Middle frontal gyrus (tissue), 1 donor: ENCODE results near the gene USP40.
"Not testable (repeated sequence)": the region's sequence is repeated elsewhere in the genome, so short reads cannot be mapped to it uniquely, and the experiment has no call there.

ENCODE experiments used
- DNase-seq: peaks from one replicate; pipeline ENCODE4 v3.0.0-alpha.2; 2015; ENCODE audit warnings: low spot score; ENCODE audit errors: extremely low spot score

Gene USP40, protein sequence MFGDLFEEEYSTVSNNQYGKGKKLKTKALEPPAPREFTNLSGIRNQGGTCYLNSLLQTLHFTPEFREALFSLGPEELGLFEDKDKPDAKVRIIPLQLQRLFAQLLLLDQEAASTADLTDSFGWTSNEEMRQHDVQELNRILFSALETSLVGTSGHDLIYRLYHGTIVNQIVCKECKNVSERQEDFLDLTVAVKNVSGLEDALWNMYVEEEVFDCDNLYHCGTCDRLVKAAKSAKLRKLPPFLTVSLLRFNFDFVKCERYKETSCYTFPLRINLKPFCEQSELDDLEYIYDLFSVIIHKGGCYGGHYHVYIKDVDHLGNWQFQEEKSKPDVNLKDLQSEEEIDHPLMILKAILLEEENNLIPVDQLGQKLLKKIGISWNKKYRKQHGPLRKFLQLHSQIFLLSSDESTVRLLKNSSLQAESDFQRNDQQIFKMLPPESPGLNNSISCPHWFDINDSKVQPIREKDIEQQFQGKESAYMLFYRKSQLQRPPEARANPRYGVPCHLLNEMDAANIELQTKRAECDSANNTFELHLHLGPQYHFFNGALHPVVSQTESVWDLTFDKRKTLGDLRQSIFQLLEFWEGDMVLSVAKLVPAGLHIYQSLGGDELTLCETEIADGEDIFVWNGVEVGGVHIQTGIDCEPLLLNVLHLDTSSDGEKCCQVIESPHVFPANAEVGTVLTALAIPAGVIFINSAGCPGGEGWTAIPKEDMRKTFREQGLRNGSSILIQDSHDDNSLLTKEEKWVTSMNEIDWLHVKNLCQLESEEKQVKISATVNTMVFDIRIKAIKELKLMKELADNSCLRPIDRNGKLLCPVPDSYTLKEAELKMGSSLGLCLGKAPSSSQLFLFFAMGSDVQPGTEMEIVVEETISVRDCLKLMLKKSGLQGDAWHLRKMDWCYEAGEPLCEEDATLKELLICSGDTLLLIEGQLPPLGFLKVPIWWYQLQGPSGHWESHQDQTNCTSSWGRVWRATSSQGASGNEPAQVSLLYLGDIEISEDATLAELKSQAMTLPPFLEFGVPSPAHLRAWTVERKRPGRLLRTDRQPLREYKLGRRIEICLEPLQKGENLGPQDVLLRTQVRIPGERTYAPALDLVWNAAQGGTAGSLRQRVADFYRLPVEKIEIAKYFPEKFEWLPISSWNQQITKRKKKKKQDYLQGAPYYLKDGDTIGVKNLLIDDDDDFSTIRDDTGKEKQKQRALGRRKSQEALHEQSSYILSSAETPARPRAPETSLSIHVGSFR

DNA sequence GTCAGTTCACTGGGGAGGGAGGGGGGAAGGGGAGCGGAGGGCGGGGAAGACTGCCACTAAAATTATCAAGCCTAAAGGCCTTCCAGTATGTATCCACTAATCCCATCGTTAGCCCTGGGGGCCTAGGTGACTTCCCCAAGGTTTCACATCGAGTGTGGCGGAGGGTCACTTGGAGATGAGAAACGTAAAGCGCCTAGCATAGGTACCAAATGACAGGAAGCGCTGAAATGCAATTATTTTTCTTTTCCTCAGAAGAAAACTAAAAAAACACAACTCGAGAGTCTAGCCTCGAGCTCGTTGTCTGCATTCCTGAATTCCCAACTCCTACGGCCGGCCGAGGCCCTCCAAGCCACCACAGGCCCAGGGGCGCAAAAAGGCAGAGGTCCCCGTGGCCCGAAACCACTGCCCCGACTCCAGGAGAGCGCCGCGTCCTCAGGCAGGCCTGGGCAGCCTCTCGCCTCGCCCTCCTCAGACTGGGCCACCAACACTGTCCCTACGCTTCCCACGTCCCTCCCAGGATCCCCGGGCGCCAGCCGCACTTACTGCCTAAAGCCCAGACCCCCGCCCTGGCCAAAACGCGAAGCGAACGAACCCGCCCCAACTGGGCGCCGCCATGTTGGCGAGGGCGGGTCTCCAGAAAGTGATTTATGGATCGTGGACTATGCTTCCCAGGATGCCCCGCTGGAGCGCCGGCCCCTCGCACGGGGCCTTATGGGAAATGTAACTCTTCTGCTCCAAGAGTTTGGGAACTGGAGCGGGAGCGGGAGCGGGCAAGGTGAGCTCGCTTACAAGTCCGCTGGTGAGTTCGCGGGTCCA lies at the start of gene USP40:
USP40 (minus strand) TSS at position 642 of the 816 bp plus-strand sequence. CDS start 1,228 bp downstream, outside the sequence.
- DNase-seq = peak; percentile 77

DNA sequence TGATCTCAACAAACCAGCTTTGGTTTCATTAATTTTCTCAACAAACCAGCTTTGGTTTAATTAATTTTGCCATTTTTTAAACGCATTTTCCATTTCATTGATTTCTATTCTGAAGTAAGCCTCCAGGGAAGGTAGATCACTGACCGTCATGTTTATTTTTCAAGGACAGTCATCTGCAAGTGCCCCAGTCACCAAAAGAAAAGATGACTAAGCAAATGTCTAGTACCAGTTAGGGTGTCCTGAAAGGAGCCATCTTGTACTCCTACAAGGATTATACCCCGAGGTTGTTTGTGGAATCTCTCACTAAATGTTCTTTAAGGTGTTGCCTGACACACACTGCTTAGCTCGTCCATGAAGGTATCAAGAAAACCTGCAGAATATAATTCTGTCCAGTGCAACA lies 44.7 kb upstream of the USP40 start:
- no peak for DNase-seq

DNA sequence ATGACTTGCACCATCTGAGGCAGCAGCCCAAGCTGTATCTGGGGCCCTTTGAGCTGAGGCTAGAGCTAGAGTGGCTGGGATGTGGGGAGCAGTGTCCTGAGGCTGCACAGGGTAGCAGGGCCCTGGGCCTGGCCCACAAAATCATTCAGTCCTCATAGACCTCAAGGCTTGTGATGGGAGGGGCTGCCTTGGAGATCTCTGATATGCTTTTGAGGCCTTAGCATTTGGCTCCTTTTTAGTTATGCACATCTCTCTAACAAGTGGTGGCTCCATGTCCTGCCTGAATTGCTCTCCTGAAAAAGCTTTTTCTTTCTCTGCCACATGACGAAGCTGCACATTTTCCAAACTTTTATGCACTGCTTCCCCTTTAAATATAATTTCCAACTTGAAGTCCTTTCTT lies 39.1 kb upstream of the USP40 start:
- DNase-seq = no peak

DNA sequence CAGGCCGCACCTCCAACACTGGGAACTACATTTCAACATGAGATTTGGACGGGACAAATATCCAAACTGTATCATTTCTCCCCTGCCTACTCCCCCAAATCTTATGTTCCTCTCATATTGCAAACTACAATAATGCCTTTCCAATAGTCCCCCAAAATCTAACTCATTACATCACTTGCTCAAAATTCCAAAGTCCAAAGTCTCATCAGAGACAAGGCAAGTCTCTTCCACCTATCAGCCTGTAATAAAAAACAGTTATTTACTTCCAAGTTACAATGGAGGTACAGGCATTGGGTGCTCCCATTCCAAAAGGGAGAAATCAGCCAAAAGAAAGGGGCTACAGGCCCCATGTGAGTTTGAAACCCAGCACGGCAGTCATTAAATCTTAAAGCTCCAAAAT lies 38.2 kb upstream of the USP40 start:
- DNase-seq = no peak

DNA sequence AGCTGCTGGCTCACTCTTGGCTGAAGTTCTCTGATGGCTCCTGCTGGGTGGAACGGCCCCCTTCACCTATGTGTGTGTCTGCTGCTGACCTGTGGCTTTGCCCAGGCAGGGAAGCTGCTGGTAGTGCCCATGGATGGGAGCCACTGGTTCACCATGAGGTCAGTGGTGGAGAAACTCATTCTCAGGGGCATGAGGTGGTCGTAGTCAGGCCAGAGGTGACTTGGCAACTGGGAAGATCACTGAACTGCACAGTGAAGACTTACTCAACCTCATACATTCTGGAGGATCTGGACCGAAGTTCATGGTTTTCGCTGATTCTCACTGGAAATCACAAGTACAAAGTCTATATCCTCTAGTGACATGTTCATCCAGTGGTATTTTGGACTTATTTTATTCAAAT lies 36.9 kb upstream of the USP40 start:
- no peak for DNase-seq

DNA sequence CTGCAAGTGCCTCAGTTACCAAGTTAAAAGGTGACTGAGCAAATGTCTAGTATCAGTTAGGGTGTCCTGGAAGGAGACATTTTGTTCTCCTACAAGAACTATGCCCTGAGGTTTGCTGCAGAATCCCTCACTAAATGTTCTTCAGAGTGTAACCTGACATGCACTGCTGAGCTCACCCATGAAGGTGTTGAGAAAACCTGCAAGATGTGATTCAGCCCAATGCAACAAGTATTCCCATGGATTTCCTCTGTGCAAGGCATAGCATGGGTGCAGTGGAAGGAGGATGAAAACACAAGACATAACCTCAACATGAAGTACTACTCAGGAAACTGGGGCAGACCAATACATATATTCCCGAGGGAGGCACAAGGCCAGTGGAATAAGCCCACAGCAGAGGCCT lies 35.5 kb upstream of the USP40 start:
- DNase-seq = no peak

DNA sequence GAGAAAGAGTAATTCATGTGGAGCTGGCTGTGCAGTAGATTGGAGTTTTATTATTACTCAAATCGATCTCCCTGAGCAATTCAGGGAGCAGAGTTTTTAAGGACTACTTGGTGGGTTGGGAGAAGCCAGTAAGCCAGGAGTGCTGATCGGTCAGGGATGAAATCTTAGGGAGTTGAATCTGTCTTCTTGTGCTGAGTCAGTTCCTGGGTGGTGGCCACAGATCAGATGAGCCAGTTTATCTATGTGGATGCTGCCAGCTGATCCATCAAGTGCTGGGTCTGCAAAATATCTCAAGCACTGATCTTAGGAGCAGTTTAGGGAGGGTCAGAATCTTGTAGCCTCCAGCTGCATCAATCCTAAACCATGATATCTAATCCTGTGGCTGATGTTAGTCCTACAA lies 33.8 kb upstream of the USP40 start:
- DNase-seq = no peak

DNA sequence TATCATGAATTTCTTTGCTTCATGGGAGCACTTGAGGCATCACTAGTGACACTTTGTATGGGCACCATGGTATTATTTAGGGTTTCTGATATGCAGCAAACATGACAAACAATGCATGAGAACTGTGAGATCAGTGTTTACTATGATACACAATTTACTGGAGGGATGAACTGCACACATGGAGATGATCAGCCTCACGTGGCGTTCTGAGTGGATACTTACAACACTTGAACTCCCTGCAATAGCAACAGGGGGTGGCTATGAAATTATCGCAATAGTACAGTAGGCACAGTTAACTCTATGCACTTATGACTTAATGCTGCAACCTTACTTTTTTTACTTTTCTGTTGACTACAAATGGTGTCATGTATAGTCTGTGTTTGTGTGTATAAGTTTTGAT lies 32.4 kb upstream of the USP40 start:
- DNase-seq = no peak

DNA sequence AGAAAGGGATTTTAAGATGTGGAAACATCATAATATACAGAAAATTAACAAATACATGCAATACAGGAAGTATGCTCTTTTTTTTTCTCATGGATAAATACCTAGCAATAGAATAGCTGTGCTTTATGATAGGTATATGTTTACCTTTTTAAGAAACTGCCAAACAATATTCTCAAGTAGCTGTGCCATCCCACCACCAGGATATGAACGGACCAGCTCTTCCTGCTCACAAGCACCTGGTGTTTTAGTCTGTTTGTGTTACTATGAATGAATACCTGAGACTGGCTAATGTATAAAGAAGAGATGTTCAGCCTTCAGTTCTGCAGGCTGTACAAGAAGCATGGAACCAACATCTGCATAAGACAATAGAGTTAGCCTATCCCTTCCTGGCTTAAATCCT lies 30.9 kb upstream of the USP40 start:
- DNase-seq = no peak

DNA sequence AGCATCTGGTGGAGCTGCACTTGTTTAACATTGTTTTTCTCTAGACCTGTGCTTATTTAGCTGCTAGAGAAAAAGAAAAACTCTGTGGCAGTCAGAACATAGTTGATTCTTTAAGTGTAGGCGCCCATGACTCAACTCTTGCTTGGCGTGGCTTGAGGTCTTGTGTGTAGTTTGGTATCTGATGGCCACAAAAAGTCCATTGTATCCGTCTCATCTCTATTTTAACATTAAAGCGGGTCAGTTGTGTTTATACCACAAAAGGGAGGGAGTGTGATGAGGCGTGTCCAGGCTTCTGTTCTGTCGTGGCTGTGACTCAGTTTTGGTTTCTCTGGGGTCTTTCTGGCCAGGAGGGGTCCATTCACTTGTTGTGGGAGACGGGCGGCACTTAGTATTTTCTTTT lies 26.6 kb upstream of the USP40 start:
- DNase-seq = no peak

DNA sequence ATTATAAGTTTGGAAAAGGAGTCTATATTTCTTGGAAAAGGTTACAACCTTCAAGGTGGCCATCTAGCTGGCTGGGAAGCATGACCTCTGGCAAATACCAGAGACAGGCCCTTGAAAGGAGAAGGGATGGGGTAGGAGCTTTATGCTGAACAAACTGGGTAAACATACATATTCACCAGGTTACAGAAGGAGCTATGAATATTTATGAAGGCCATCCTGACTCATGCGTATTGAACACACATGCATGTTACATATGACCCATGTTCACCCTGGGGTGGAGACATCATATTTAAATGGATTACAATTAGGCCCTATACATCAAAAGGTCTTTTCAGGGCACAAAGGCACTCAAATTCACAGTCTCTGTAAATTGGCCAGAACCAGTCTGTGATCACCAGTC lies 26.1 kb upstream of the USP40 start:
- DNase-seq = not testable (repeated sequence)

DNA sequence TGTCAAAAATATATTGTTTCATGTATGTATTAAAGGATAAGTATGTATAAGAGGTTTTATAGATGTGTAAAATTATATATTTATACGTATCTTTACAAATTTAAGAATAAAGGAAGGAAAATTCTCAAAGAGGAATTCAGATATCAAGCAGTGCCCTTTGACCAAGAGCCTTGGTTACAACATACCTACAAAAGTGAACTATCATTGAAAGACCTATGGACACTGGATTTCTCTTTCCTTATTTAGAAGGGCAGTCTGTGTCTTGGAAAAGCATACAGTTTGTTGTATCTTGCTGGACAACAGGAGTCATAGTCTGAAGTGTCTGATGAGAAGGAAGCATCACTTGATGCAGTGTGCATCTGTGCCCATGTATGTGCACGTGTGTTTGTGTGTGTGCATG lies 21.8 kb upstream of the USP40 start:
- no peak for DNase-seq

DNA sequence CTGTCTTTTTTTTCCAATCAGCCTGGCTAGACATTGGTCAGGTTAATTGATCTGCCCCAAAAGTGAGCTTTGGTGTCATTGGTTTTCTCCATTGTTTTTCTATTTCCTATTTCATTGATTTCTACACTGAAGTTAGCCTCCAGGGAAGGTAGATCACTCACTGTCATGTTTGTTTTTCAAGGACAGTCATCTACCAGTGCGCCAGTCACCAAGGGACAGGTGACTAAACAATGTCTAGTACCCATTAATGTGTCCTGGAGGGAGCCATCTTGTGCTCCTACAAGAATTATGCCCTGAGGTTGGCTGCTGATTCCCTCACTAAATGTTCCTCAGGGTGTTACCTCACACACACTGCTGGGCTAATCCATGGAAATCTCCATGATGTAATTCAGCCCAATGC lies 17.6 kb upstream of the USP40 start:
- DNase-seq = no peak

DNA sequence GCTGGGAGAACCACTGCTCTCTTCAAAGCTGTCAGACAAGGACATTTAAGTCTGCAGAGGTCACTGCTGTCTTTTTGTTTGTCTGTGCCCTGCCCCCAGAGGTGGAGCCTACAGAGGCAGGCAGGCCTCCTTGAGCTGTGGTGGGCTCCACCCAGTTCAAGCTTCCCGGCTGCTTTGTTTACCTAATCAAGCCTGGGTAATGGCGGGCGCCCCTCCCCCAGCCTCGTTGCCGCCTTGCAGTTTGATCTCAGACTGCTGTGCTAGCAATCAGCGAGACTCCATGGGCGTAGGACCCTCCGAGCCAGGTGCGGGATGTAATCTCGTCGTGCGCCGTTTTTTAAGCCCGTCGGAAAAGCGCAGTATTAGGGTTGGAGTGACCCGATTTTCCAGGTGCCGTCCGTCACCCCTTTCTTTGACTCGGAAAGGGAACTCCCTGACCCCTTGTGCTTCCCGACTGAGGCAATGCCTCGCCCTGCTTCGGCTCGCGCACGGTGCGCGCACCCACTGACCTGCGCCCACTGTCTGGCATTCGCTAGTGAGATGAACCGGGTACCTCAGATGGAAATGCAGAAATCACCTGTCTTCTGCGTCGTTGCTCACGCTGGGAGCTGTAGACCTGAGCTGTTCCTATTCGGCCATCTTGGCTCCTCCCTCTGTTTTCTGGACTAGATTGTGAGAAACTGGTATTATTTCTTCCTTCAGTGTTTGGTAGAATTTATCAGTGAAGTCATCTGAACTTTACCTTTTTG lies 16.8 kb upstream of the USP40 start:
- DNase-seq = not testable (repeated sequence)

DNA sequence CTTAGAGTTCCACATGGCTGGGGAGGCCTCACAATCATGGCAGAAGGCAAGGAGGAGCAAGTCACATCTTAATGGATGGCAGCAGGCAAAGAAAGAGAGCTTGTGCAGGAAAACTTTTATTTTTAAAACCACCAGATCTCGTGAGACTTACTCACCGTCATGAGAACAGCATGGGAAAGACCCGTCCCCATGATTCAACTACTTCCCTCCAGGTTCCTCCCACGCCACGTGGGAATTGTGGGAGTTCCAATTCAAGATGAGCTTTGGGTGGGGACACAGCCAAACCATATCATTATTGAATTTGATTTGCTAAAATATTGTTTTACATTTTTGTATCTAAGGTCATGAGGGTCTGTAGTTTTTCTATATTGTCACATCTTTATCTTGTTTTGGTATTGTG lies 10.8 kb upstream of the USP40 start:
- DNase-seq = not testable (repeated sequence)

DNA sequence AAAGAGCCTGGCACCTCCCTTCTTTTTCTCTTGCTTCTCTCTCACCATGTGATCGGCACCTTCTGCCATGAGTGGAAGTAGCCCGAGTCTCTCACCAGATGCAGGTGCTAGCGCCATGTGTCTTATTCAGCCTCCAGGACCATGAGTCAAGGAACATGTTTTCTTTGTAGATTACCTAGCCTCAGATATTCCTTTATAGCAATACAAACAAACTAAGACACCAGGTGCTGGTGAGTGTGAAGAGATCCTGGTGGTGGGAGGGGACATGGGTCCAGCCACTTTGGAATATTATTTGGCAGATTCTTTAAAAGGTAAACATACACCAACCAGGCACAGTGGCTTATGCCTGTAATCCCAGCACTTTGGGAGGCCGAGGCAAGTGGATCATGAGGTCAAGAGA lies 5.9 kb upstream of the USP40 start:
- DNase-seq = no peak

DNA sequence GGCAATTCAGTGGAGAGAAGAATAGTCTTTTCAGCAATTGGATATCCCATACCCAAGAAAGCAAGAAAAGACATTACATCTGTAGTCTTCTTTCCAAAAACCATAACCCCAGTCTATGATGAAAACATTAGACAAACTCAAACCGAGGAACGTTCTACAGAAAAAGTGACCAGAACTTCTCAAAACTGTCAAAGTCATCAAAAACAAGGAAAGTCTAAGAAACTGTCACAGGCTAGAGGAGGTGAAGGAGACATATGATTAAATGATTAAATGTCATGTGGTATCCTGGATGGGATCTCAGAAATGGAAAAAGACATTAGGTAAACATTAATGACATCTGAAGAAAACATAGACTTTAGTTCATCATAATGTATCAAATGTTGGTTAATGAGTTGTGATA lies 4.9 kb upstream of the USP40 start:
- DNase-seq = no peak

DNA sequence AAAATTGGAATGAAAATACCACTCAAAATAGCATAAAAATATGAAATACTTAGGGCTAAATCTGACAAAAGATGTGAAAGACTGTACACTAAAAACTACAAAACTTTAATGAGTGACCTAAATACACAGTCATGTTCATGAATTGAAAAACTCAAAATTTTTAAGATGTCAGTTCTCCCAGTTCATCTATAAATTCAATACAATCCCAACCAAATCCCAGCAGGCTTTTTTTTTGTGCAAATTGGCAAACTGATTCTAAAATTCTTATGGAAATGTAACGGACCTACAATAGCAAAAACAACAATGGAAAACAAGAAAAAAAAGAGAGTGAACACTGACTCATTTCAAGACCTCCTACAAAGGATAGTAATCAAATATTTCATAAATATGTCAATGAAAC lies 4.4 kb upstream of the USP40 start:
- DNase-seq = no peak

DNA sequence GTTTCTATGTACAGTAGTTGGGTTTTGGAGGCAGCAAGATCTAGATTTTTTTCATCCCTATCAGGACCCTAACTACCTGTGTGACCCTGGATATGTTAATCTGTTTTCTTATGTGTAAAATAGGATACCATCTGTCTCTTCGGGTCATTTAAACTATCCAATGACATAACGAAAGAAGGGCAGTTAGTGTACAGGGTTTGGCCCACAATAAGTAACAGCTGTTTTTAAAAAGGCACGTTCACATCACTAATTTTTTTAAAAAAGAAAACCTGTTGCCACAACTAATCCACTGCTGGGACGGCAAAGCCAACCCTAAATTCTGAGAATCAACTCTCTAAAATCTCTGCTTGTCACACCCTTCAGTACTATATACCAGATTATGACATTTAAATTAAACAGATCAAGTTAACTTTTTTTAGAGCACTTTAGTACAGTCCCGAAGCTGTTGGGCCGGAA lies 869 bp downstream of the USP40 start:
- DNase-seq = no peak
